SK-N-SH treated with all-trans-retinoic acid at 6 μM for 48 hours (cell line): Measurements from ENCODE around the gene MEIS2.

ENCODE experiments used
- ATAC-seq: fragments of 200-7000 bp; cut with Tn5 transposase; 3 replicates; pipeline ENCODE4 v1.9.1; 2020; ENCODE audit warnings: mild to moderate bottlenecking, moderate library complexity
- ARNTL ChIP-seq: fragments of 450-650 bp; formaldehyde crosslinking; IDR thresholded peaks from 2 replicates; pipeline ENCODE4 v1.5.0; 2020; ENCODE audit warnings: low read depth, mild to moderate bottlenecking, moderate library complexity, borderline replicate concordance
- BACH2 ChIP-seq: fragments of 250-450 bp; sonication (Bioruptor Pico); IDR thresholded peaks from 2 replicates; pipeline ENCODE4 v1.9.0; 2021; ENCODE audit warnings: mild to moderate bottlenecking, borderline replicate concordance
- CSDC2 ChIP-seq: fragments of 250-450 bp; sonication (Bioruptor Pico); IDR thresholded peaks from 2 replicates; pipeline ENCODE4 v1.5.0; 2020; ENCODE audit warnings: mild to moderate bottlenecking, moderate library complexity
- ESRRG ChIP-seq: fragments of 250-450 bp; sonication (Bioruptor Pico); IDR thresholded peaks from 2 replicates; pipeline ENCODE4 v1.6.1; 2021; ENCODE audit warnings: mild to moderate bottlenecking
- GLIS3 ChIP-seq: fragments of 250-450 bp; sonication (Bioruptor Pico); IDR thresholded peaks from 2 replicates; pipeline ENCODE4 v1.5.0; 2020; ENCODE audit warnings: mild to moderate bottlenecking, moderate library complexity
- ISL1 ChIP-seq: fragments of 250-450 bp; sonication (Bioruptor Pico); IDR thresholded peaks from 2 replicates; pipeline ENCODE4 v2.1.2; 2022; ENCODE audit warnings: mild to moderate bottlenecking, moderate library complexity
- OSR1 ChIP-seq: fragments of 250-450 bp; sonication (Bioruptor Pico); IDR thresholded peaks from 2 replicates; pipeline ENCODE4 v1.8.0; 2022; ENCODE audit warnings: moderate library complexity, mild to moderate bottlenecking, inconsistent platforms
- PPARA ChIP-seq: fragments of 250-450 bp; sonication (Bioruptor Pico); IDR thresholded peaks from 2 replicates; pipeline ENCODE4 v1.5.0; 2020; ENCODE audit warnings: mild to moderate bottlenecking, borderline replicate concordance
- RARB ChIP-seq: fragments of 250-450 bp; sonication (Bioruptor Pico); IDR thresholded peaks from 2 replicates; pipeline ENCODE4 v1.8.0; 2021; ENCODE audit warnings: mild to moderate bottlenecking, moderate library complexity
- TCF4 ChIP-seq: fragments of 250-450 bp; sonication (Bioruptor Pico); IDR thresholded peaks from 2 replicates; pipeline ENCODE4 v1.8.0; 2021; ENCODE audit warnings: mild to moderate bottlenecking, moderate library complexity, borderline replicate concordance
- TOX ChIP-seq: fragments of 250-450 bp; sonication (Bioruptor Pico); IDR thresholded peaks from 2 replicates; pipeline ENCODE4 v1.8.0; 2021; ENCODE audit warnings: mild to moderate bottlenecking, moderate library complexity, borderline replicate concordance
- ZFP3 ChIP-seq: fragments of 250-450 bp; sonication (Bioruptor Pico); IDR thresholded peaks from 2 replicates; pipeline ENCODE4 v1.5.0; 2020; ENCODE audit warnings: mild to moderate bottlenecking, moderate library complexity
- ZFP30 ChIP-seq: fragments of 450-650 bp; formaldehyde crosslinking; IDR thresholded peaks from 2 replicates; pipeline ENCODE4 v1.5.0; 2022; ENCODE audit warnings: mild to moderate bottlenecking, moderate library complexity
- ZNF565 ChIP-seq: fragments of 450-650 bp; formaldehyde crosslinking; conservative IDR thresholded peaks from 2 replicates; pipeline ENCODE4 v1.5.0; 2020; ENCODE audit warnings: low read depth, mild to moderate bottlenecking, moderate library complexity
- ZNF70 ChIP-seq: fragments of 450-650 bp; formaldehyde crosslinking; IDR thresholded peaks from 2 replicates; pipeline ENCODE4 v1.5.0; 2020; ENCODE audit warnings: mild to moderate bottlenecking, moderate library complexity
- ZNF8 ChIP-seq: fragments of 450-650 bp; formaldehyde crosslinking; IDR thresholded peaks from 2 replicates; pipeline ENCODE4 v1.5.0; 2020; ENCODE audit warnings: mild to moderate bottlenecking, moderate library complexity
- TF ChIP-seq, protein P1 (sequence below): fragments of 250-450 bp; sonication (Bioruptor Pico); IDR thresholded peaks from 2 replicates; pipeline ENCODE4 v1.8.0; 2021; ENCODE audit warnings: low read depth, mild to moderate bottlenecking, moderate library complexity, borderline replicate concordance
- TF ChIP-seq, protein P2 (sequence below): fragments of 250-450 bp; sonication (Bioruptor Pico); IDR thresholded peaks from 2 replicates; pipeline ENCODE4 v1.8.0; 2020; ENCODE audit warnings: mild to moderate bottlenecking, moderate library complexity, borderline replicate concordance
- TF ChIP-seq, protein P3 (sequence below): fragments of 250-450 bp; sonication (Bioruptor Pico); IDR thresholded peaks from 2 replicates; pipeline ENCODE4 v1.5.1; 2021; ENCODE audit warnings: mild to moderate bottlenecking, moderate library complexity
- TF ChIP-seq, protein P4 (sequence below): fragments of 250-450 bp; sonication (Bioruptor Pico); IDR thresholded peaks from 2 replicates; pipeline ENCODE4 v1.5.0; 2020; ENCODE audit warnings: mild to moderate bottlenecking, moderate library complexity

The MEIS2 gene

DNA sequence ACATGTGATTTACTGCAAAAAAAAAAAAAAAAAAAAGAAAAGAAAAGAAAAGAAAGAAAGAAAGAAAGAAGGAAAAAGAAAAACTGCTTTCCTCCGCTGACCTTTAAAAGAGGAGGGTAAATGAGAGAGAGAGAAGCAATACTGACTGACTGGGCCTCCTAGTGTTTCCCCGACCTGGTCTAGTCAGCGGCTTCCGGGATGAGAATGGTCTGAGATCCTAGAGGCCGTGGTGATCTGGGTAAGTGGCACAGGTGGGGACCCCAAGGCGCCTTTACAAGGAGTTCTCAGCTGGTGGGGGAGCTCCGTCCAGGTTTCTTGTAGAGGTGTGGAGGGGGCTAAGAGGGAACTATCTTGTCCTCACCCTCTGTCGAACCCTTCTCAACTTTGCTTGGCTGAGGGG is 223.1 kb downstream of the MEIS2 start:
- ATAC-seq: no peak
- TF ChIP-seq ZFP3 (CRISPR knock-in tag): no peak
- no peak for TF ChIP-seq ARNTL
- TF ChIP-seq, protein P1, sequence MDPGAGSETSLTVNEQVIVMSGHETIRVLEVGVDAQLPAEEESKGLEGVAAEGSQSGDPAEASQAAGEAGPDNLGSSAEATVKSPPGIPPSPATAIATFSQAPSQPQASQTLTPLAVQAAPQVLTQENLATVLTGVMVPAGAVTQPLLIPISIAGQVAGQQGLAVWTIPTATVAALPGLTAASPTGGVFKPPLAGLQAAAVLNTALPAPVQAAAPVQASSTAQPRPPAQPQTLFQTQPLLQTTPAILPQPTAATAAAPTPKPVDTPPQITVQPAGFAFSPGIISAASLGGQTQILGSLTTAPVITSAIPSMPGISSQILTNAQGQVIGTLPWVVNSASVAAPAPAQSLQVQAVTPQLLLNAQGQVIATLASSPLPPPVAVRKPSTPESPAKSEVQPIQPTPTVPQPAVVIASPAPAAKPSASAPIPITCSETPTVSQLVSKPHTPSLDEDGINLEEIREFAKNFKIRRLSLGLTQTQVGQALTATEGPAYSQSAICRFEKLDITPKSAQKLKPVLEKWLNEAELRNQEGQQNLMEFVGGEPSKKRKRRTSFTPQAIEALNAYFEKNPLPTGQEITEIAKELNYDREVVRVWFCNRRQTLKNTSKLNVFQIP (CRISPR knock-in tag): no peak
- TF ChIP-seq ZNF565 (CRISPR knock-in tag): no peak
- TF ChIP-seq ESRRG (CRISPR knock-in tag): no peak
- no peak for TF ChIP-seq CSDC2
- TF ChIP-seq PPARA (CRISPR knock-in tag): no peak
- TF ChIP-seq ISL1 (CRISPR knock-in tag): no peak
- no peak for TF ChIP-seq BACH2 (CRISPR knock-in tag)
- TF ChIP-seq, protein P2, sequence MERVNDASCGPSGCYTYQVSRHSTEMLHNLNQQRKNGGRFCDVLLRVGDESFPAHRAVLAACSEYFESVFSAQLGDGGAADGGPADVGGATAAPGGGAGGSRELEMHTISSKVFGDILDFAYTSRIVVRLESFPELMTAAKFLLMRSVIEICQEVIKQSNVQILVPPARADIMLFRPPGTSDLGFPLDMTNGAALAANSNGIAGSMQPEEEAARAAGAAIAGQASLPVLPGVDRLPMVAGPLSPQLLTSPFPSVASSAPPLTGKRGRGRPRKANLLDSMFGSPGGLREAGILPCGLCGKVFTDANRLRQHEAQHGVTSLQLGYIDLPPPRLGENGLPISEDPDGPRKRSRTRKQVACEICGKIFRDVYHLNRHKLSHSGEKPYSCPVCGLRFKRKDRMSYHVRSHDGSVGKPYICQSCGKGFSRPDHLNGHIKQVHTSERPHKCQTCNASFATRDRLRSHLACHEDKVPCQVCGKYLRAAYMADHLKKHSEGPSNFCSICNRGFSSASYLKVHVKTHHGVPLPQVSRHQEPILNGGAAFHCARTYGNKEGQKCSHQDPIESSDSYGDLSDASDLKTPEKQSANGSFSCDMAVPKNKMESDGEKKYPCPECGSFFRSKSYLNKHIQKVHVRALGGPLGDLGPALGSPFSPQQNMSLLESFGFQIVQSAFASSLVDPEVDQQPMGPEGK (CRISPR knock-in tag): no peak
- TF ChIP-seq ZFP30 (CRISPR knock-in tag): no peak
- TF ChIP-seq TCF4: no peak
- no peak for TF ChIP-seq RARB (CRISPR knock-in tag)
- TF ChIP-seq ZNF8: no peak
- TF ChIP-seq TOX (CRISPR knock-in tag): no peak
- TF ChIP-seq, protein P3, sequence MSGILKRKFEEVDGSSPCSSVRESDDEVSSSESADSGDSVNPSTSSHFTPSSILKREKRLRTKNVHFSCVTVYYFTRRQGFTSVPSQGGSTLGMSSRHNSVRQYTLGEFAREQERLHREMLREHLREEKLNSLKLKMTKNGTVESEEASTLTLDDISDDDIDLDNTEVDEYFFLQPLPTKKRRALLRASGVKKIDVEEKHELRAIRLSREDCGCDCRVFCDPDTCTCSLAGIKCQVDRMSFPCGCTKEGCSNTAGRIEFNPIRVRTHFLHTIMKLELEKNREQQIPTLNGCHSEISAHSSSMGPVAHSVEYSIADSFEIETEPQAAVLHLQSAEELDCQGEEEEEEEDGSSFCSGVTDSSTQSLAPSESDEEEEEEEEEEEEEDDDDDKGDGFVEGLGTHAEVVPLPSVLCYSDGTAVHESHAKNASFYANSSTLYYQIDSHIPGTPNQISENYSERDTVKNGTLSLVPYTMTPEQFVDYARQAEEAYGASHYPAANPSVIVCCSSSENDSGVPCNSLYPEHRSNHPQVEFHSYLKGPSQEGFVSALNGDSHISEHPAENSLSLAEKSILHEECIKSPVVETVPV (CRISPR knock-in tag): no peak
- no peak for TF ChIP-seq OSR1 (CRISPR knock-in tag)
- TF ChIP-seq ZNF70: no peak

DNA sequence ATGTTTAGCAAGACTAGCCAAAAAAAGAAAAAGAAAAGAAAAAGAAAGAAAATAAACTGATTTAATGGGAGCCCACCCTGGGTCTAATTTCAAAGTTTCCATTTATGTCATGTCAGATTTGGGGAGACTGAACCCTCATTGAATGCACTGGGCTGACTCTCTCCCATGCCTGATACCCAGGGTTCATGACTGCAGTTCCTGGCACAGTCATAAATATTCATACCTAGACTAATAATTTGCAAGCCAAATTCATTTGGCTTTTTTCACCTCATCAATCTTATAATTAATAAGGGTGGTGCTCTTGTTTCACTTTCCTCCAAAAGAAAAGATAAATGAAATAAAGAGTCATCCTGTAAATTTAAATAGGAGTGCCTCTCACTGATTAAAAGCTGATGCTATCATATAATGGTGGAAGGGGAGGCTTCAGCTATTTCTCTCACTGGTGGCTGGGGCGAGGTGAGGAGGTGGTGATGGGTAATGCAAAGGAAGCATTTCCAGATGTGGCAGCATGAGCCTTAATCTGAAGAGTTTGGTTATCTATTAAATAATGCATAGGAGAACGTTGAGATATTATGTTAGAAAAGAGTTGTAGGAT is 224.5 kb downstream of the MEIS2 start:
- no peak for ATAC-seq
- TF ChIP-seq PPARA (CRISPR knock-in tag): no peak
- TF ChIP-seq ZNF8: no peak
- no peak for TF ChIP-seq ARNTL
- TF ChIP-seq GLIS3: no peak
- TF ChIP-seq TCF4: no peak

DNA sequence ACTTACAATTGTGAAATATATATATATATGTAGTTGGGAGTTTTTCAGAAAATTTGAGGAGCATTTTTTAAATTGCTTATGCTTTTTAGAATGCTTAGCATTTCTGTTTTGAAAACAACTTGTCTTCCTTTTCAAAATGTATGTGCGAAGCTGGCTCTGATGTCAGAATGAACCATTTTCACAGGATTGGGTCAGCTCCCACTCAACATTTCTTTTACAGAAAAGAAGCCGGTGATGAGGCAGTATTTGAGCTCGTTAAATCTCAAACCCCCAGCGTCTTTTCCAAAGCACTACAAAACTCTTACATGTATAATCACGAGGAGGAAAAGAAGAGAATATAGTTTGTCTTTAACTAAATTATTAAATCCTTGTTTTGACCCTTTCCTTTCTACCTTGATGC is 225.4 kb downstream of the MEIS2 start:
- no peak for ATAC-seq
- TF ChIP-seq TCF4: no peak
- TF ChIP-seq PPARA (CRISPR knock-in tag): no peak
- TF ChIP-seq, protein P4, sequence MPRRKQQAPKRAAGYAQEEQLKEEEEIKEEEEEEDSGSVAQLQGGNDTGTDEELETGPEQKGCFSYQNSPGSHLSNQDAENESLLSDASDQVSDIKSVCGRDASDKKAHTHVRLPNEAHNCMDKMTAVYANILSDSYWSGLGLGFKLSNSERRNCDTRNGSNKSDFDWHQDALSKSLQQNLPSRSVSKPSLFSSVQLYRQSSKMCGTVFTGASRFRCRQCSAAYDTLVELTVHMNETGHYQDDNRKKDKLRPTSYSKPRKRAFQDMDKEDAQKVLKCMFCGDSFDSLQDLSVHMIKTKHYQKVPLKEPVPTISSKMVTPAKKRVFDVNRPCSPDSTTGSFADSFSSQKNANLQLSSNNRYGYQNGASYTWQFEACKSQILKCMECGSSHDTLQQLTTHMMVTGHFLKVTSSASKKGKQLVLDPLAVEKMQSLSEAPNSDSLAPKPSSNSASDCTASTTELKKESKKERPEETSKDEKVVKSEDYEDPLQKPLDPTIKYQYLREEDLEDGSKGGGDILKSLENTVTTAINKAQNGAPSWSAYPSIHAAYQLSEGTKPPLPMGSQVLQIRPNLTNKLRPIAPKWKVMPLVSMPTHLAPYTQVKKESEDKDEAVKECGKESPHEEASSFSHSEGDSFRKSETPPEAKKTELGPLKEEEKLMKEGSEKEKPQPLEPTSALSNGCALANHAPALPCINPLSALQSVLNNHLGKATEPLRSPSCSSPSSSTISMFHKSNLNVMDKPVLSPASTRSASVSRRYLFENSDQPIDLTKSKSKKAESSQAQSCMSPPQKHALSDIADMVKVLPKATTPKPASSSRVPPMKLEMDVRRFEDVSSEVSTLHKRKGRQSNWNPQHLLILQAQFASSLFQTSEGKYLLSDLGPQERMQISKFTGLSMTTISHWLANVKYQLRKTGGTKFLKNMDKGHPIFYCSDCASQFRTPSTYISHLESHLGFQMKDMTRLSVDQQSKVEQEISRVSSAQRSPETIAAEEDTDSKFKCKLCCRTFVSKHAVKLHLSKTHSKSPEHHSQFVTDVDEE (CRISPR knock-in tag): no peak
- TF ChIP-seq BACH2 (CRISPR knock-in tag): no peak
- TF ChIP-seq, protein P1 (CRISPR knock-in tag): no peak
- TF ChIP-seq OSR1 (CRISPR knock-in tag): no peak
- no peak for TF ChIP-seq RARB (CRISPR knock-in tag)
- no peak for TF ChIP-seq TOX (CRISPR knock-in tag)
- TF ChIP-seq, protein P2 (CRISPR knock-in tag): no peak
